Fibroblast of lung (primary cell): ENCODE measurements around the gene TESK1.

ENCODE experiments used
- EZH2 ChIP-seq: IDR thresholded peaks from 2 replicates; pipeline ENCODE4 v1.5.1; 2012; ENCODE audit warnings: low read length, control low read depth, mild to moderate bottlenecking; ENCODE audit errors: missing control alignments
- TF ChIP-seq, protein P1 (sequence below), 2 donors: IDR thresholded peaks in 1 of 2; conservative IDR thresholded peaks in 1 of 2; 1 replicate in 1 of 2; 2 replicates in 1 of 2; pipeline ENCODE4 v1.5.1; 2011 to 2012; ENCODE audit warnings: low read length in 2 of 2, control low read depth in 1 of 2, inconsistent platforms in 1 of 2, low read depth in 1 of 2, mild to moderate bottlenecking in 1 of 2

DNA sequence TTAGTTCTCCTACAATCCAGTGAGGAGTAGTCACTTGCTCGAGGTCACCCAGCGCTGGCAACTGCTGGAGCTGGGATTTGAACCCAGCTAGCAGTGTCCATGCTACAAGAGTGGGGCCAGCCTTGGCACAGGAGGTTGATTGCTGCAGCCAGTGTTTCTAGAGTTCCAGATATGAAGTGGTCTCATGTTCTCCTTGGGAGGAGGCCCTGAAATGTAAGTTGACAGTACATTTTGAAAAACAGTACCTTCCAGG, 53.8 kb downstream of the TESK1 start:
- TF ChIP-seq, protein P1, sequence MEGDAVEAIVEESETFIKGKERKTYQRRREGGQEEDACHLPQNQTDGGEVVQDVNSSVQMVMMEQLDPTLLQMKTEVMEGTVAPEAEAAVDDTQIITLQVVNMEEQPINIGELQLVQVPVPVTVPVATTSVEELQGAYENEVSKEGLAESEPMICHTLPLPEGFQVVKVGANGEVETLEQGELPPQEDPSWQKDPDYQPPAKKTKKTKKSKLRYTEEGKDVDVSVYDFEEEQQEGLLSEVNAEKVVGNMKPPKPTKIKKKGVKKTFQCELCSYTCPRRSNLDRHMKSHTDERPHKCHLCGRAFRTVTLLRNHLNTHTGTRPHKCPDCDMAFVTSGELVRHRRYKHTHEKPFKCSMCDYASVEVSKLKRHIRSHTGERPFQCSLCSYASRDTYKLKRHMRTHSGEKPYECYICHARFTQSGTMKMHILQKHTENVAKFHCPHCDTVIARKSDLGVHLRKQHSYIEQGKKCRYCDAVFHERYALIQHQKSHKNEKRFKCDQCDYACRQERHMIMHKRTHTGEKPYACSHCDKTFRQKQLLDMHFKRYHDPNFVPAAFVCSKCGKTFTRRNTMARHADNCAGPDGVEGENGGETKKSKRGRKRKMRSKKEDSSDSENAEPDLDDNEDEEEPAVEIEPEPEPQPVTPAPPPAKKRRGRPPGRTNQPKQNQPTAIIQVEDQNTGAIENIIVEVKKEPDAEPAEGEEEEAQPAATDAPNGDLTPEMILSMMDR (conservative IDR thresholded peaks at IDR 0.05 in 1 of 2, IDR thresholded peaks at IDR 0.05 in 1 of 2; ENCODE audit: low read depth in 1 of 2, low read length in 2 of 2), result no peak
- TF ChIP-seq EZH2, result no peak
